ENCODE measurements around the gene FILIP1L.

The FILIP1L gene

DNA sequence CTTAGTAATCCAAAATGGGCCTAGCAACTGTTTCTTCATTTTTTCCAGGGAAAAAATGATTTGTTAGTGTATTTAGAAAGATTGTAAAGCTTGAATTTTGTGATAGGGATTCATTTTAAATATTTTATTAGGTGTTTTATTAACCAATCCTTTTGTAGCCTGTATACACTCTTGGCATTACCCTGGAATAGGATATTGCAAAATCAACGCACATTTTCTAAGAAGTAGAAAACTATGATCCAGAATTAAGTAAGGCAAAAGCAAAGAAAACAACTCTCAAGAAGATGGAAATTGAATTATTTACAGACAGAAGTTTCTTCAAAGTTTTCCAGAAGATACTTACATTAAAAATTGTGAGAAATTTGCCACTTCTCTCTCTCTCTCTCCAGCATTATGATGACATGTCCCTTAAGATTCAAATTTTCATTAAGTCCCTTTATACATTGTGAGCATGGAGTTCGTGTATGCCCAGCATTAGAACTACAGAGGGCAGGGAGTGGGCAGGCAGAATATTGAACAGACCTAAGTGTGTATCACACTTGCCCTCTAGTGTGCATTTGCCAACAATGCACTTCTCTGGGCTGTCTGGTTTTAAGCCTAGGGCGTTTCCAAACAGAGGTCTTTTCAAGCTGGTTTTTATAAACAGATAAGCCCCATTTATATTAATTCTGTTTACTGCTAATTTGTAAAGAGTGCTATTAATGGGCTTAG lies 325.1 kb downstream of the FILIP1L start:
- no peak for TF ChIP-seq ZNF274 (IDR thresholded peaks at IDR 0.05; ENCODE audit: low read depth, low read length)
- no peak overlapping the region for H3K4me3 ChIP-seq (ENCODE audit: low read length)
